Measurements from ENCODE around the gene SLC17A3.

DNA sequence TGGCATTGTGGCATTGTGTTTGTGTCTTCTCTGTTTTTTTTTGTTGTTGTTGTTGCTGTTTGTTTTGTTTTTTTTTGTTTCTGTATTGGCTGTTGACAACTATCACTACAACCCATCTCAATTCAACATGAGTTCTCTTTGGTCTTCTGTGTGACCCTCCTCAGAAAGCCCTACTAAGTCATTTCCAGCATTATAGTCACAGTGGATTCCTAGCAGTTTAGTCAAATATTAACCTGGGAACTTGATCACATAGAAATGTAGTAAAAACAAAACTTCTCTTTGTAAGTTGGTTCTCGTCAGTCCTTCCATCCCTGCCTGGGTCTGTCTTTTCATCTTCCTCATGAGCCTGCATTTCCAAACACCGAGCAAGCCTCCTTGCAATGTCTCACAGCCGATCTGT lies 39.7 kb upstream of the SLC17A3 start:
- TF ChIP-seq, protein P1, sequence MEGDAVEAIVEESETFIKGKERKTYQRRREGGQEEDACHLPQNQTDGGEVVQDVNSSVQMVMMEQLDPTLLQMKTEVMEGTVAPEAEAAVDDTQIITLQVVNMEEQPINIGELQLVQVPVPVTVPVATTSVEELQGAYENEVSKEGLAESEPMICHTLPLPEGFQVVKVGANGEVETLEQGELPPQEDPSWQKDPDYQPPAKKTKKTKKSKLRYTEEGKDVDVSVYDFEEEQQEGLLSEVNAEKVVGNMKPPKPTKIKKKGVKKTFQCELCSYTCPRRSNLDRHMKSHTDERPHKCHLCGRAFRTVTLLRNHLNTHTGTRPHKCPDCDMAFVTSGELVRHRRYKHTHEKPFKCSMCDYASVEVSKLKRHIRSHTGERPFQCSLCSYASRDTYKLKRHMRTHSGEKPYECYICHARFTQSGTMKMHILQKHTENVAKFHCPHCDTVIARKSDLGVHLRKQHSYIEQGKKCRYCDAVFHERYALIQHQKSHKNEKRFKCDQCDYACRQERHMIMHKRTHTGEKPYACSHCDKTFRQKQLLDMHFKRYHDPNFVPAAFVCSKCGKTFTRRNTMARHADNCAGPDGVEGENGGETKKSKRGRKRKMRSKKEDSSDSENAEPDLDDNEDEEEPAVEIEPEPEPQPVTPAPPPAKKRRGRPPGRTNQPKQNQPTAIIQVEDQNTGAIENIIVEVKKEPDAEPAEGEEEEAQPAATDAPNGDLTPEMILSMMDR (IDR thresholded peaks at IDR 0.05) = no peak
- no peak for TF ChIP-seq POLR2A (IDR thresholded peaks at IDR 0.05)
